IPS-15b (cell line): ENCODE results near the gene MARVELD1.
"Not testable (repeated sequence)": the region's sequence is repeated elsewhere in the genome, so short reads cannot be mapped to it uniquely, and the experiment has no call there.

ENCODE experiments used
- H3K27me3 ChIP-seq: one replicate; pipeline ENCODE4 v1.6.1; 2013; ENCODE audit warnings: low read length; ENCODE audit not compliant: control insufficient read depth, insufficient read depth
- H3K36me3 ChIP-seq: one replicate; pipeline ENCODE4 v1.6.1; 2013; ENCODE audit warnings: low read length; ENCODE audit not compliant: control insufficient read depth, insufficient read depth
- H3K4me1 ChIP-seq: one replicate; pipeline ENCODE4 v1.6.1; 2013; ENCODE audit warnings: mild to moderate bottlenecking, low read length; ENCODE audit not compliant: control insufficient read depth, insufficient read depth
- H3K4me3 ChIP-seq: one replicate; pipeline ENCODE4 v1.5.1; 2013; ENCODE audit warnings: low read depth, low read length
- H3K9ac ChIP-seq: one replicate; pipeline ENCODE4 v1.6.1; 2013; ENCODE audit warnings: low read depth, mild to moderate bottlenecking, low read length
- H3K9me3 ChIP-seq: one replicate; pipeline ENCODE4 v1.6.1; 2013; ENCODE audit warnings: mild to moderate bottlenecking, low read length; ENCODE audit not compliant: control insufficient read depth, insufficient read depth

The MARVELD1 gene

DNA sequence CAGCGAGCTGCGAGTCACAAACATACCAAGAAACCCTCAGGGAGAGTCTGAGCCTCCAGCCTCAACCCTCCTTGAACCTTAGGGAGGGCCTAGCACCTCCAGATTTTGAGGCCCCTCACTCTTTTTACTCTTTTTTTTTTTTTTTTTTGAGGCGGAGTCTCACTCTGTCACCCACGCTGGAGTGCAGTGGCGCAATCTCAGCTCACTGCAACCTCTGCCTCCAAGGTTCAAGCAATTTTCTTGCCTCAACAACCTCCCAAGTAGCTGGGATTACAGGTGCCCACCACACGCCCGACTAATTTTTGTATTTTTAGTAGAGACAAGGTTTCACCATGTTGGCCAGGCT lies 29.2 kb upstream of the MARVELD1 start:
- not testable (repeated sequence) for H3K4me3 ChIP-seq, H3K4me1 ChIP-seq, H3K9ac ChIP-seq

DNA sequence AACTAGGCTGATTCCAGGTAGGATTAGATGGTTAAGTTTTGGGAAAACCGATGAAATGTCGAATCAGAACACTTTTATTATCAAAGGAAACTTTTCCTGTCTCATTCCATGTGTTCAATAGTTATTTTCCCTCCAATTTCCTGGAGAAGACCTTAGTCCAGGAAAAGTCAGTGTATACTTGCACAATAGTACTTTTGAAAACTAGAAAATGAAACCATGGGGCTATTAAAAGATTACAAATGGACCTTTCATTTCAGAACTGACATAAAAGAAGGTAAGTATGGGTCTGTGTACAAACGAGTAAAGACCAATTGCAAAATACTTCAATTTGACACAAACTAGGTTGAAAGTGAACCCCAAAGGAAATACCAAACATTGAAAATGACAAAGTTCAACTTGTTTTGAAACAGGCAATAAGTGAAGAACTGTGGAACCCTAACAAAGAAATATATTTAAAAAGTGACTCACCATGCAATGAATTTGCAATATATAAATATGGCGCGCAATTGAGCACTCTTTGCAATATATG lies 28.6 kb upstream of the MARVELD1 start:
- H3K9ac ChIP-seq = no peak overlapping the region
- no peaks in the 10 kb centered on the region for H3K9me3 ChIP-seq
- no peaks in the 10 kb centered on the region for H3K36me3 ChIP-seq
- peaks cover 10% of the 10 kb centered on the region for H3K4me1 ChIP-seq
- no peak overlapping the region for H3K4me3 ChIP-seq
- H3K27me3 ChIP-seq = peaks cover 3% of the 10 kb centered on the region

More for the DNA sequence above, 29.2 kb upstream of the MARVELD1 start:
- not testable (repeated sequence) for H3K27me3 ChIP-seq, H3K9me3 ChIP-seq, H3K36me3 ChIP-seq

DNA sequence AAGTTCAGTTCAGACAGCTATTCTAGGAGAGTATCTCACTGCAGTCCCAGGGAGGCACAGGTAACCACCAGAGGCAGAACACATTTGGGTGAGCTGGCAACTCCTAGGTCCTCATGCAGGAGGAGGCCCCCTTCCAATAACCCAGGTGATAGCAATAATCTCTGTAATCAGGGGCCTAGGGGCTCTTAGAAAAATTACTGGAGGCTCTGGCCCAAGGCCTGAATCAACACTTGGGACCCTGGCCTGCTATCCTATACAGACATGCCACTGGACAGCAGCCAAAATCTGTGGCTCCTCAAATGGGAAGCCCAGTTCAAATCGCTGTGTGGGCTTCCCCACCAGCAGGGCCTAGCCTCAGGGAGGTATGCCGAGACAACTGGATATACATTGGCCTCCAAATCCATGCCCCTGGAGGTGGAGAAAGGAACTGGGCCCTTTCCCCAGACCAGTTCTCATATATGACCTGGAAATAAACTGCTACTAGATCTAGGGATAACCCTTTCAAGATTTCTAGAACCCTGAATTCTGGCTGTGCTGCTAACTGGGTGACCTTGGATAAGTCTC lies 28.1 kb upstream of the MARVELD1 start:
- H3K36me3 ChIP-seq = no peaks in the 10 kb centered on the region
- H3K9ac ChIP-seq = no peak overlapping the region
- H3K4me1 ChIP-seq = peaks cover 10% of the 10 kb centered on the region
- H3K4me3 ChIP-seq = peak overlapping the region; percentile 11
- H3K27me3 ChIP-seq = peaks cover 3% of the 10 kb centered on the region
- H3K9me3 ChIP-seq = no peaks in the 10 kb centered on the region

DNA sequence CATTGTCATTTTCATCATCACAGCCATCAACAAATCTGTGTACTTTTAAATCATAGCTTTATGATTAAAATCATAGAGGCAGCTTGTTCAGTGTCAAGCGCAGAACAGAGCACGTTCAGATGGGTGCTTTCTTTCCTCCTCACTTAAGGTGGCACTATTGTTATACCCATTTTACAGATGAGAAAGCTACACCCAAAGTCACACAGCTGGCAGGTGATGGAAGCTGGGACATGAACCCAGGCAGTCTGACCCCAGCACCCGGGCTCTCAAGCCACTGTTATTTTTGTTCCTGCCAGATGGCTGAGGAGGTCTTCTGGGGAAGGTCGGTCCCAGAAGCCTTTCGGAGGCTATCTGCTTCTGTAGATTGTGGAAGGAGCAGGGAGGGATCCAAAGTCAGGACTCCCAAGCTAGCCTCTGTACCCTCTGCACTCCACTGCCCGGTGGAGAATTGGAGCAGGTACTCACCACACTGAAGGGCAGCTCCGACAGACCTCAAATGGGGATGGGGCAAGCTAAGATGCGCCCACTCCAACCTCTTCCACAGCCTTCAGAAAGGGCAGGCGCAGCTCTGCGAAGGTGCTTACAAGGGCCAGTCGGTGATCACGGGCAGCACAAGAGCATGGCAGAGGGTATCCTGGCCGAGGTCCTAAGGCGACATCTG lies 27.1 kb upstream of the MARVELD1 start:
- Histone ChIP-seq H3K4me1 (peaks cover 10% of the 10 kb centered on the region), H3K4me3 (peak overlapping the region; percentile 95), H3K9me3 (no peaks in the 10 kb centered on the region), H3K27me3 (peaks cover 3% of the 10 kb centered on the region), H3K9ac (peak overlapping the region; percentile 90), H3K36me3 (no peaks in the 10 kb centered on the region)

DNA sequence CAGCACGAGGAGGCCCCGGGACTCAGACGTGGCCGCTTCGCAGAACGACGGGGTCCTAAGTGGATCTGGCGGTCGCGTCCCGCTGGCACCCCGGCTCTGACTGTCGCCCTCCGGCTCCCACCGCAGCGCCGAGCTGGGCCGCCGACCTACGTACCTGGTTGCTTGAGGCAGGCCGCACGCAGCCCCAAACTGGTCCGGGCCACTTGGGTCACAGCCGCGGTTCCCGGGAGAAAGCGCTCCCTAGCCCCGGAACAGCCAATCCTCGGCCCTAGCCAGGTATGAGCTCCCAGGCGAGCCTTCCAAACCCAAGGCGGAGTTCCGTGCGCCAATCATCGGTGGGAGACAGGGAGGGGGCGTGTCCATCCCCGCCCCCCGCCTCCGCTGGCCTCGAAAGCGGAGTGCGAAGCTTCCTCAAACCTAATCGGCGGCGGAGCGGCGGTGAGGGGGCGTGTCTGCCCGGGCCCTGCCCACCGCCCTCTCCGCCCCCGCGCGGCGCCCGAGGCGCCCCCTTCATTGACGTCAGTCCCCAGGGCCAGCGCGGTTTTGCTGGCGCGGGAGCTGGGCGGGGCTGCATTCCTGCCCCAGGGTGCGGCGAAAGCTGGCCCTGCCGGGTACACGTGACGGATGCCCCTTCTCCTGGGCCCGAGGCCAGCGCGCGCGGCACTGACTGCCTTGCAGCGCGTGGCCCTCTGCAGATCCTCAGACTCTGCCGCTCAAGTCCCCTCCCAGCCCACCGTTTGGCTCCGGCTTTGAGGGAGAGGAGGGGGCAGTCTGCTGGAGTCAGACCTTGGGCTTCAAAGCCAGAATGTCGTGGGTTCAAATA lies 26.4 kb upstream of the MARVELD1 start, which contains the start of gene AVPI1:
AVPI1 (minus strand) TSS at position 280 of the 823 bp plus-strand sequence. CDS start 7,336 bp downstream, outside the sequence.
- no peaks in the 10 kb centered on the region for H3K36me3 ChIP-seq
- peaks cover 10% of the 10 kb centered on the region for H3K4me1 ChIP-seq

DNA sequence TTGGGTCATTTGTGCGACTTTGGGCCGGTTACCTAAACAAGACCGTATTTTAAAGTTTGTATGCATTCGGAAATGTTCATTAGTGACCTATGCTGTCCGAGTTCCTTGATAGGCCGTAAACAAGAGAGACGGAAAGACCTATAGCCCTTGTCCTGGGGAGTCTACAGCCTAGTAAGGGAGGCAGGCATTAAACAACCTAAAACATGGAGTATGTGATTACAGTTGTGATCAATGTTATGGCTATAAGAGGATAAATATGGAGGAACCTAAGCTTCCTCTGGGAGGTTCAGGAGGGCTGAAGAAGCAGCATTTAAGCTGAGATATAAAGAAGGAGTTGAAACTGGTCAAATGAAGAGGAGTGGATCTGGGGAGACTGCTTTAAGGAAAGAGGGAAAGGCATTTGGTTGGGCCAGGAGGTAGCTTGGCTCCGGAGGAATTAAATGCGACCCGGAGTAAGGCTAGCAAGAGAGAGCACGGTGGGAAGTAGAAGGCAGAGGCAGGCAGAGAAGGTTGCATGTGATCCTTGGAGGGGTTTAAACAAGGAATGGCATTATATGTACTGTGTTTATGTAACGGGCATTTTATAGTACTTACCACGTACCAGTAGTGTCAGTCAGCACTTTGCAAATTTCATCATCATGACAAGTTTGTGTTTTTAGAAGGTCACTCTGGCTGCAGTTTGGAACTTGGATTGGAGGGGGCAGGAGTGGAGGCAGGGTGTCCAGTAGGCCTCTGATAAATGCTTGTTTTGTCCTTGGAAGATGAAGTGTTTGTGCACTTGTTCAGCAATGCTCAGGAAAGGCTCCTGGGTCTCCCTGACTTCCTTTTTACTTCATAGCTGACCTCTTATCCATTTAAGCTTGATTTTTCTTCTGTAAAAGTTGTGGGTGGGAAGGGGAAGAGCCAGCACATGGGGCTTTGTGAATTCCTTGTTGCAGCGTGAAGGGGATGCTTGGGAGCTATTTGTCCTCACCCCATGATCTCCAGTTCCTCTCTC lies 25.4 kb upstream of the MARVELD1 start:
- peaks cover 10% of the 10 kb centered on the region for H3K4me1 ChIP-seq
- H3K9me3 ChIP-seq = no peaks in the 10 kb centered on the region
- peak overlapping the region; percentile 70 for H3K4me3 ChIP-seq
- H3K9ac ChIP-seq = peak overlapping the region; percentile 92
- H3K36me3 ChIP-seq = no peaks in the 10 kb centered on the region
- H3K27me3 ChIP-seq = peaks cover 3% of the 10 kb centered on the region

More for the DNA sequence above, 26.4 kb upstream of the MARVELD1 start, which contains the start of gene AVPI1:
- Histone ChIP-seq H3K9ac (peak within 1 kb of the TSS; percentile 92), H3K4me3 (peak within 1 kb of the TSS; percentile 95), H3K9me3 (no peaks in the 10 kb centered on the region), H3K27me3 (peaks cover 3% of the 10 kb centered on the region)

DNA sequence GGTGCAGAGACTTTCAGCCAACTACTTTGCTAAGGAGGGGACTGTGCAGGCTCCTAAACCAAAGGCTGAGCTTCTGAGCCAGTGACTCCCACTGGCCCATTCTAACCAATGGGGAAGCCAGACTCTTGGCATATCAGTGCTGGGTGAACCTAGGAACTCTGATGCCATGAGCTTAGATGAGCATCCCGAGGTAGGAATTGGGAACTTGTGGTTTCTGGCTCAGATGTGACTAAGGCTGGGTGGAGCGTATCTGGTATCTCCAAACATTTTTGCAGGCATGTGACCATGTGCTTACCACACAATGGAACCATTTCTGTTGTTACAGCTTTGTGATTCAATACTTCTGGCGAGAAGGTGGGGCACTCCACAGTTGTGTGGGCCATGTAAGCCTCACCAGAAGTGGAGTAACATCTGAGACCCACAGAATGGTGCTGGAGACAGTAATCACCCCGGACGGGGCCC lies 23.9 kb upstream of the MARVELD1 start:
- H3K9ac ChIP-seq = no peak overlapping the region

DNA sequence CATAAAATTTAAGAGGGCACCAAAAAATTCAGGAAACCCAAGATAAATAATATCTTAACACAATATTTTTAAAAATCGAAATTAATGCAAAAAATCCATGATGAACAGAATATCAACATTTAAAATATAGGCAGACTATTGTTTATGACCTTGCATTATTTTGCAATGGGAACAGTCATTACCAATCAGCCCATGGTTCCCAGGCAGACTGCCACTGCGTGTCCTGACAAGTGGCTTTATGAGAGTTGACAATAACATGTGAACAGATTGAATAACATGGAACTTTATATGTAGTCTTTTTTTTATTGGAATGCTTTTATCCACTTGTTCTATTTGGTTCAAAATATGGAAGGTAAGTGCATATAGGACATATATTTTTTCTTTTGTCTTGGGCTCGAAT lies 23.4 kb upstream of the MARVELD1 start:
- Histone ChIP-seq H3K4me3 (no peak overlapping the region), H3K9ac (no peak overlapping the region), H3K9me3 (no peaks in the 10 kb centered on the region), H3K4me1 (peaks cover 4% of the 10 kb centered on the region), H3K36me3 (no peaks in the 10 kb centered on the region), H3K27me3 (peaks cover 3% of the 10 kb centered on the region)

More for the DNA sequence above, 23.9 kb upstream of the MARVELD1 start:
- Histone ChIP-seq H3K9me3 (no peaks in the 10 kb centered on the region), H3K36me3 (no peaks in the 10 kb centered on the region), H3K4me1 (peaks cover 4% of the 10 kb centered on the region), H3K27me3 (peaks cover 3% of the 10 kb centered on the region), H3K4me3 (no peak overlapping the region)

DNA sequence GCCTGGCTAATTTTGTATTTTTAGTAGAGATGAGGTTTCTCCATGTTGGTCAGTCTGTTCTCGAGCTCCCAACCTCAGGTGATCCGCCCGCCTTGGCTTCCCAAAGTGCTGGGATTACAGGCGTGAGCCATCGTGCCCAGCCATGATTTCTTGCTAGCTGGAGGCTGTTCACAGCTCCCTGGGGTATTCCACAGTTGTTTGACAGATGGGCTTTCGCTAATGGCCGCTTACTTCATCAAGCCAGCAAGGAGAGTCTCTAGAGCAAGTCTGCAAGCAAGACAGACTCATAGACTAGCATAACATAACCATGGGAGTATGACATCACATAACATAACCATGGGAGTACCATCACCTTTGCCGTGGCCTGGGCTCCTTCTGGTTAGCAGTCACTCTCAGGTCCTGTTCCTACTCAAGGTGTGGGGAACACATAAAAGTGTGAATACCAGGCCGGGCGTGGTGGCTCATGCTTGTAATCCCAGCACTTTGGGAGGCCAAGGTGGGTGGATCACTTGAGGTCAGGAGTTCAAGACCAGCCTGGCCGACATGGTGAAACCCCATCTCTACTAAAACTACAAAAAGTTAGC lies 15.4 kb upstream of the MARVELD1 start:
- not testable (repeated sequence) for H3K36me3 ChIP-seq, H3K9ac ChIP-seq, H3K4me3 ChIP-seq, H3K27me3 ChIP-seq, H3K9me3 ChIP-seq, H3K4me1 ChIP-seq

DNA sequence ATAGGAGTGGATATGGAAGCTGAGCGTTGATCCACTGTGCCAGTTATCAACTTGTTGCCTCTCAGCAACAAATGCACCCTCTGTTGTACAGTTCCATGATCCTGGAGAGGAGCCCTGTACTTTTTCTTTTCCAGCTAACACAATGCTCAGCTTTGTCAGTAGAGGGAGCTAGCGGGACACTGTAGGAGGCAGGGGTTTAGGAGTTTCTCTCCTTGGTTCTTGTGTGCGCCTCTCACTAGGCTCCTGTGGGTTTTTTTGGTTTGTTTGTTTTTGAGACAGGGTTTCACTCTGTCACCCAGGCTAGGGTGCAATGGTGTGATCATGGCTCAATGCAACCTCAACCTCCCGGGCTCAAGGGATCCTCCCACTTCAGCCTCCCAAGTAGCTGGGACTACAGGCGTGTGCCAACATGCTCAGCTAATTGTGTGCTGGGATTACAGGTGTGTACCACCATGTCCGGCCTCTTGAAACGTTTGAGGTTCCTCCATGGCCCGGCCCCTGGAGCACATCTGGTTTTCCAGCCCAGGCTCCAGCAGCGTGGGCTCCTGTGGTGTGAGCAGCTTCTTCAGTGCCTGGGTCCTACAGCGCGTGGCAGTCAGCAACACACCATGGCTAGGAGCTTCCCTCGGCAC lies 12.0 kb upstream of the MARVELD1 start:
- no peaks in the 10 kb centered on the region for H3K4me1 ChIP-seq
- no peaks in the 10 kb centered on the region for H3K27me3 ChIP-seq
- no peaks in the 10 kb centered on the region for H3K36me3 ChIP-seq
- H3K9ac ChIP-seq = no peak overlapping the region
- no peak overlapping the region for H3K4me3 ChIP-seq
- no peaks in the 10 kb centered on the region for H3K9me3 ChIP-seq
